Body of pancreas (tissue), 4 donors: Measurements from ENCODE around the gene C19orf38. TPM values are rescaled to one million over a fixed set of nuclear protein-coding genes. Genes with fewer than 3 reads are reported as not detected.

Source experiments
- ATAC-seq: fragments of 150-250 bp; one replicate; pipeline ENCODE4 v1.9.1; 2016
- DNase-seq, 4 donors: peaks; one replicate each; pipeline ENCODE4 v3.0.0-alpha.2; 2019
- H3K27ac ChIP-seq, 4 donors: fragments of 200-600 bp; sonication (generic); 1 replicate in 3 of 4; 2 replicates in 1 of 4; pipeline versions ENCODE4 v1.5.1 to v1.6.1; 2016 to 2019; ENCODE audit warnings: mild to moderate bottlenecking in 1 of 4, mixed read lengths in 1 of 4, moderate library complexity in 1 of 4
- H3K27me3 ChIP-seq, 2 donors: fragments of 200-600 bp; sonication (generic); one replicate each; pipeline ENCODE4 v1.6.0; 2016; ENCODE audit warnings: mild to moderate bottlenecking in 1 of 2
- H3K36me3 ChIP-seq, 2 donors: fragments of 200-600 bp; sonication (generic); replicated peaks in 1 of 2; 2 replicates each; pipeline ENCODE4 v1.5.1; 2016; ENCODE audit warnings: low read depth in 2 of 2; ENCODE audit not compliant: insufficient read depth in 1 of 2
- H3K4me1 ChIP-seq: fragments of 200-600 bp; sonication (generic); one replicate; pipeline ENCODE4 v1.6.0; 2016
- H3K4me3 ChIP-seq, 2 donors: fragments of 200-600 bp; sonication (generic); 1 replicate in 1 of 2; 2 replicates in 1 of 2; pipeline ENCODE4 v1.5.1; 2016 to 2019
- H3K9me3 ChIP-seq, 3 donors: fragments of 200-600 bp; sonication (generic); 1 replicate in 2 of 3; 2 replicates in 1 of 3; pipeline ENCODE4 v1.5.1; 2016
- POLR2A ChIP-seq, 3 donors: fragments of 450-650 bp; IDR thresholded peaks; one replicate each; pipeline ENCODE4 v1.6.1; 2016; ENCODE audit warnings: antibody characterized with exemption in 3 of 3, mild to moderate bottlenecking in 2 of 3
- WGBS, 2 donors: methylation state at CpG; one replicate each; pipeline ENCODE4 v1.1.5; 2017; 5-methylcytosine and 5-hydroxymethylcytosine counted together
- intact Hi-C: fragments of 100-400 bp; cut with DNase I; formaldehyde crosslinking; loops from one replicate; pipeline ENCODE4 v1.15.1; 2023
- total RNA-seq, 2 donors: library from RNA; depleted of rRNA; stranded (reverse); fragments of >200 nt; gene quantifications; one replicate each; pipeline ENCODE4 v1.1.0, GENCODE V29; 2016
- TF ChIP-seq, protein P1 (sequence below), 7 experiments: fragments of 450-650 bp in 4 of 7; fragments of 200-600 bp in 3 of 7; sonication (generic) in 3 of 7; IDR thresholded peaks; one replicate each; pipeline ENCODE4 v1.5.1; 2016 to 2019; ENCODE audit warnings: antibody characterized with exemption in 7 of 7

Gene C19orf38
- total RNA-seq, 2 donors from 2014 or later = 0.52 TPM; not detected in 1

DNA sequence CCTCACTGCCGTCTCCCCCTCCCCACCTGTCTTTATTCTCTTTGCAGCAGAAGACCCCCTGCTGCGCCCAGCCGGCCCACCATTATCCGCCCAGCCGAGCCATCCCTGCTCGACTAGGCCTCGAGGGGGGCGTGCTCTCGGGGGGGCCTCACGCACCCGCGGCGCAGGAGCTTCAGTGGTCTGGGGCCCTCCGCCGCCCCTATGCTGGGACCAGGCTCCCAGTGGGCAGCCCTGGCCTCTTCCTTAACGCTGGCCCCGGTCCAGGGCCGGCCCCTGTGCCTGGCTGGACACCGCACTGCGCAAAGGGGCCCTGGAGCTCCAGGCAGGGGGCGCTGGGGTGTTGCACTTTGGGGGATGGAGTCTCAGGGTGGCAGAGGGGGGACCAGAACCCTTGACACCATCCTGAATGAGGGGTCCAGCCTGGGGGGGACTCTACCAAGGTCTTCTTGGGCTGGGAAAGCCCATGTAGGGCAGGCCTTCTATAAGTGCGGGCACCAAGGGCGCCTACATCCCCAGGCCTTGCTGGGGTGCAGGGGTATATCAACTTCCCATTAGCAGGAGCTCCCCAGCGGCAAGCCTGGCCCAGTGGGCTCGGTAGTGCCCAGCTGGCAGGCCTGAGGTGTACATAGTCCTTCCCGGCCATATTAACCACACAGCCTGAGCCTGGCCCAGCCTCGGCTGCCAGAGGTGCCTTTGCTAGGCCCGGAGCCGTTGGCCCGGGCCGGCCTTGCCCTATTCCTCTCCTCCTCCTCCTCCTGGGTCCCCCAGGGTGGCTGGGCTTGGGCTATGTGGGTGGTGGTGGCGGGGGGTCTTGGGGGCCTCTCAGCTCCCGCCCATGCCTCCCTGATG, 17.1 kb upstream of the C19orf38 start:
- intact Hi-C loops = no loop called here
- Histone ChIP-seq H3K4me3 (no peak overlapping the region), H3K27me3 (no peaks in the 10 kb centered on the region), H3K9me3 (no peaks in the 10 kb centered on the region), H3K27ac (no peak overlapping the region), H3K4me1 (peaks cover 8% of the 10 kb centered on the region), H3K36me3 (peaks cover 0 to 15% of the 10 kb centered on the region in 2 donors)
- TF ChIP-seq POLR2A (IDR thresholded peaks at IDR 0.05) = no peak
- TF ChIP-seq, protein P1, sequence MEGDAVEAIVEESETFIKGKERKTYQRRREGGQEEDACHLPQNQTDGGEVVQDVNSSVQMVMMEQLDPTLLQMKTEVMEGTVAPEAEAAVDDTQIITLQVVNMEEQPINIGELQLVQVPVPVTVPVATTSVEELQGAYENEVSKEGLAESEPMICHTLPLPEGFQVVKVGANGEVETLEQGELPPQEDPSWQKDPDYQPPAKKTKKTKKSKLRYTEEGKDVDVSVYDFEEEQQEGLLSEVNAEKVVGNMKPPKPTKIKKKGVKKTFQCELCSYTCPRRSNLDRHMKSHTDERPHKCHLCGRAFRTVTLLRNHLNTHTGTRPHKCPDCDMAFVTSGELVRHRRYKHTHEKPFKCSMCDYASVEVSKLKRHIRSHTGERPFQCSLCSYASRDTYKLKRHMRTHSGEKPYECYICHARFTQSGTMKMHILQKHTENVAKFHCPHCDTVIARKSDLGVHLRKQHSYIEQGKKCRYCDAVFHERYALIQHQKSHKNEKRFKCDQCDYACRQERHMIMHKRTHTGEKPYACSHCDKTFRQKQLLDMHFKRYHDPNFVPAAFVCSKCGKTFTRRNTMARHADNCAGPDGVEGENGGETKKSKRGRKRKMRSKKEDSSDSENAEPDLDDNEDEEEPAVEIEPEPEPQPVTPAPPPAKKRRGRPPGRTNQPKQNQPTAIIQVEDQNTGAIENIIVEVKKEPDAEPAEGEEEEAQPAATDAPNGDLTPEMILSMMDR (IDR thresholded peaks at IDR 0.05) = no peak
- WGBS, 2 donors = 84 to 86% methylated on average over 21 to 30 of the region's 33 CpGs
- no peak for ATAC-seq
- DNase-seq = no peak

DNA sequence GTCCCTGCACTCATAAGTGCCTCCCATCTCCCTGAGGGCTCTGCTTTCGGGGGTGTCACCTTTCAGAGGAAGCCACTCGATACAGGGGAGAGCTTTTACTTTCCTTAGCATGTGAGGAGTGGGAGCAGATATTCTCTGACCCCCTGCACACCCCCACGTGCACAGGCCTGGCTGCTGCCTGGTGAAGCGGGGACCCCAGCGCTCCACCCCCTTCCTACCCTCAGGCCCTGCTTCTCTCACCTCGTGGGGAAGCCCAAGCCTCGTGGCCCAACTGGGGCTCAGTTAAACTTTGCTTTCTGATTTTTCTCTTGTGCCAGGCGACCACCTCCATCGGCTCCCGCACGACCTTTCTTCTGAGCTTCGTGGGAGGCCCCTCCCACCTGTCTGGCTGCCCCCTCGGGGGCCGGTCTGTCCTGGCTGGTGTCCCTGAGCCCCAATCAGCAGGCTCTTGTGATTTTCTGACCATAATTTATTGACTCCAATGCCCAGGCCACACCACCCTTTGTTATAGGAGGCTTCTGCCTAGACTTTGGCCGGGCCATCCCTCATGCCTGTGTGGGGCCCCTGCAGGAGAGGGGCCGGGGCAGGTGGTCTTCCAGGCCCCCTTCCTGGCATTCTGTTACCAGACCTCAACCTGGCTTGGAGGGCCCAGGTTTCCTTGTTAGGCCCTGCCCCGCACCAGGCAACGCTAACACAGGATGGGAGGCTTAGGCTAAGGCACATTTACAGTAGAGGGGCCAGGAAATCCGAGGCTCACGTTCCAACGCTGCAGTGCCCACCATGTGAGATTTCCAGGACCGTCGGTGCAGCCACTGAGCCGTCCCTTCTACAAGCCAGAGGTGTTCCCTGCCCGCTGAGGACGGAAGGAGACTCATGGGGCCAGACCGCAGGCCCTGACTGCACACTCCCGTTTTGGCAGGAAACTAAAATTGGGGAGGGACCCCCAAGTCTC, 16.0 kb upstream of the C19orf38 start:
- TF ChIP-seq, protein P1 (IDR thresholded peaks at IDR 0.05) = no peak
- TF ChIP-seq POLR2A (IDR thresholded peaks at IDR 0.05) = no peak
- Histone ChIP-seq H3K4me1 (peaks cover 18% of the 10 kb centered on the region), H3K36me3 (peaks cover 0 to 15% of the 10 kb centered on the region in 2 donors), H3K27ac (peak overlapping the region in 1 of 4 donors; percentile 17), H3K27me3 (no peaks in the 10 kb centered on the region), H3K4me3 (no peak overlapping the region), H3K9me3 (peaks cover 0 to 7% (median 0%) of the 10 kb centered on the region in 3 donors)
- intact Hi-C loops = no loop called here
- whole genome bisulfite sequencing, 2 donors = 73 to 75% methylated on average over 15 to 24 of the region's 28 CpGs
- ATAC-seq (no peak), DNase-seq (no peak)

DNA sequence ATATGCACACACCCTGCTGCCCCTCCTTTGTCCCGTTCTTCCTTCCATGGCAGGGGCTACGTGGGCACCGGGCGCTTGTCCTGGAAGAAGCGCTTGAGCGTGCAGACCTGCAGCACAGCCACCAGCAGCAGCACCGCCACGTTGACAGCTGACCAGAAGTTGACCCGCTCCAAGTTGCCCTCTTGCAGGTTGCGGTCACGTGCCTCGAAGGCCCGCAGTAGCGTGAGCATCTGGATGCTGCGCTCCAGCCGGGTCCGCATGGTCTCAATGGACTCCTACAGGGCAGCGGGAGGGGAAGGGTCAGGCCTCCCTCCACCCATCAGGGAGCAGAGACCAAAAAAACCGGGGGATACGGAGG, 15.3 kb upstream of the C19orf38 start:
- H3K9me3 ChIP-seq = peaks cover 0 to 7% (median 0%) of the 10 kb centered on the region in 3 donors
- no peak overlapping the region for H3K27ac ChIP-seq
- ATAC-seq (no peak), DNase-seq (no peak)
- TF ChIP-seq, protein P1 (IDR thresholded peaks at IDR 0.05) = no peak
- no peak for TF ChIP-seq POLR2A (IDR thresholded peaks at IDR 0.05)
- WGBS, 2 donors = 85 to 95% methylated on average over 17 to 19 of the region's 20 CpGs
- H3K27me3 ChIP-seq = no peaks in the 10 kb centered on the region
- intact Hi-C loops = no loop called here
- H3K4me1 ChIP-seq = peaks cover 18% of the 10 kb centered on the region
- H3K4me3 ChIP-seq = no peak overlapping the region
- H3K36me3 ChIP-seq = peaks cover 0 to 15% of the 10 kb centered on the region in 2 donors

DNA sequence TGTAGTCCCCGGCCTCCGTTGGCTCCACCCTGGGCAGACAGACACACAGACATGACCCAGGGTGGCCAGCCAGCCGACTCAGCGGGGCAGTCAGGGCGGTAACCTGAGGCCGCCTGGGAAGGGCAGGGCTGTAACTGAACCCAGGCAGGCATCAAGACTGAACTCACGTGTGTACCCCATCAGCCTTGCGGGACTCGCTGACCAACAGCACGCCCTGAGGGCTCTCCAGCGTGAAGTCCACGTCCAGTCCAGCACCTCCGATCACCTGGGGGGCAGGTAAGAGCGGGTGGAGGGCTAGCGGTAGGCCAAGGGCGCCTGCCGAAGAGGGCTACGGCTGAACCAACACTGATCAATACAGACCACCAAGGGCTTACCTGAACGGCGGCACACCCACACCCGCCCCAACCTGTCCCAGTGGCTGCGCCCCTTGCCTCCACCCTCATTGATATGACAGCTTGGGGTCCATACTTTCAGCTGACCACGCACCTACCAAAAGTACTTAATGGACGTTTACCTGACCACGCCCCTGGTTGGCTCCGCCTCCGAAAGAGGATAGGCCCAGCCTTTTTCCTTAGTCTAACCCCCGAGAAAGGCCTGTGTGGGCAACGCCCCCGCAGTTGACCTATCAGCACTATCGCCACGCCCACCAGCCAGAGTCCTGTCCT, 13.0 kb upstream of the C19orf38 start:
- ATAC-seq = no peak
- TF ChIP-seq, protein P1 (IDR thresholded peaks at IDR 0.05) = peak in 1 of 7 experiments; percentile 2
- peak in 1 of 3 donors; percentile 3 for TF ChIP-seq POLR2A (IDR thresholded peaks at IDR 0.05)
- H3K4me1 ChIP-seq = peaks cover 35% of the 10 kb centered on the region
- H3K36me3 ChIP-seq = peaks cover 0 to 12% of the 10 kb centered on the region in 2 donors
- no peaks in the 10 kb centered on the region for H3K27me3 ChIP-seq
- intact Hi-C loops = no loop called here
- WGBS, 2 donors = 7 to 40% methylated on average over 16 to 32 of the region's 32 CpGs
- peak overlapping the region in 1 of 2 donors; percentile 24 for H3K4me3 ChIP-seq
- H3K27ac ChIP-seq = peak overlapping the region; percentile 58 to 99 (median 97)
- DNase-seq = peak in 3 of 4 donors; percentile 24 to 42 (median 40)
- H3K9me3 ChIP-seq = peaks cover 0 to 7% (median 0%) of the 10 kb centered on the region in 3 donors
